A549 (cell line): ENCODE data around the gene GFER.

Experiments used
- CEBPB ChIP-seq, 2 experiments: fragments of >200 bp in 1 of 2; sonication (Bioruptor Twin) in 1 of 2; formaldehyde crosslinking in 1 of 2; IDR thresholded peaks; 2 replicates each; pipeline ENCODE4 v1.6.1; 2012 to 2016
- CHD4 ChIP-seq: fragments of 200-600 bp; sonication (generic); IDR thresholded peaks from 2 replicates; pipeline ENCODE4 v1.6.1; 2016; ENCODE audit warnings: antibody characterized with exemption, mild to moderate bottlenecking, borderline replicate concordance
- EP300 ChIP-seq, 2 experiments: fragments of >200 bp; sonication (Bioruptor Twin); formaldehyde crosslinking; IDR thresholded peaks; 2 replicates in 1 of 2; 3 replicates in 1 of 2; pipeline ENCODE4 v1.6.1; 2016 to 2017
- ESRRA ChIP-seq: fragments of 150-350 bp; IDR thresholded peaks from 2 replicates; pipeline ENCODE4 v1.6.1; 2014; ENCODE audit warnings: mild to moderate bottlenecking, low read length, borderline replicate concordance
- KDM5A ChIP-seq: fragments of 200-600 bp; sonication (generic); IDR thresholded peaks from 2 replicates; pipeline ENCODE4 v1.6.1; 2016; ENCODE audit warnings: antibody characterized with exemption, mild to moderate bottlenecking
- MYC ChIP-seq: IDR thresholded peaks from 2 replicates; pipeline ENCODE4 v1.6.1; 2012; ENCODE audit warnings: mild to moderate bottlenecking, inconsistent platforms, low read length, improper control_type of control experiment, borderline replicate concordance
- NR3C1 ChIP-seq: fragments of >200 bp; sonication (Bioruptor Twin); formaldehyde crosslinking; IDR thresholded peaks from 3 replicates; pipeline ENCODE4 v1.6.1; 2017
- POLR2A ChIP-seq: IDR thresholded peaks from 2 replicates; pipeline ENCODE4 v1.6.1; 2012; ENCODE audit warnings: mild to moderate bottlenecking, low read length
- RAD21 ChIP-seq, 2 experiments: fragments of >200 bp in 1 of 2; sonication (Bioruptor Twin) in 1 of 2; formaldehyde crosslinking in 1 of 2; IDR thresholded peaks in 1 of 2; conservative IDR thresholded peaks in 1 of 2; 2 replicates in 1 of 2; 3 replicates in 1 of 2; pipeline ENCODE4 v1.6.1; 2012 to 2018; ENCODE audit warnings: inconsistent platforms in 1 of 2
- REST ChIP-seq: fragments of 200-600 bp; sonication (generic); IDR thresholded peaks from 2 replicates; pipeline ENCODE4 v1.6.1; 2016; ENCODE audit warnings: antibody characterized with exemption, mild to moderate bottlenecking, moderate library complexity
- TF ChIP-seq, protein P1 (sequence below): fragments of >200 bp; sonication (Bioruptor Twin); formaldehyde crosslinking; IDR thresholded peaks from 3 replicates; pipeline ENCODE4 v1.5.1; 2016

DNA sequence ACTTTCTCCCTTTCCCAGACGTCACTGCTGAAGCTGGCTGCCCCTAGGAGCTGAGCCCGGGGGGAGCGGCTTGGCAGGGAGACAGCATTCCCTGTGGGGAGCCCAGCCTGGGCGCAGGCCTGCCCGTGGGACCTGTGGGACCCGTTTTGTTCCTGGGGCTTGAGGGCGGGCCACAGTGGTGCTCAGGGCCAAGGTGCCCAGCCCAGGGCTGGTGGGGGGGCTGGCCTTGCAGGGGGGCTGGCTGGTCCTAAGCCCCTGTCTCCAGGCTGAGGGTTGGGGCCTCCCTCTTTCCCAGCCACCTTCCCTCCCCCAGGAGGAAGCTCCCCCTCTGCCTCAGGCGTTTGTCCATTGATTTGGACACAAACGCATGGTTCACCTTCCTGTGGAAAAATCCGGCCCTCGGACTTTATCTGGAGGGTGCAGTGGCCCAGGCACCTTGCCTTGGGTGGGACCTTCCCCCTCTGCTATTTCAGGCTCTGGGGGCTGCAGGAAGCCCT lies 47.1 kb downstream of the GFER start:
- TF ChIP-seq, protein P1, sequence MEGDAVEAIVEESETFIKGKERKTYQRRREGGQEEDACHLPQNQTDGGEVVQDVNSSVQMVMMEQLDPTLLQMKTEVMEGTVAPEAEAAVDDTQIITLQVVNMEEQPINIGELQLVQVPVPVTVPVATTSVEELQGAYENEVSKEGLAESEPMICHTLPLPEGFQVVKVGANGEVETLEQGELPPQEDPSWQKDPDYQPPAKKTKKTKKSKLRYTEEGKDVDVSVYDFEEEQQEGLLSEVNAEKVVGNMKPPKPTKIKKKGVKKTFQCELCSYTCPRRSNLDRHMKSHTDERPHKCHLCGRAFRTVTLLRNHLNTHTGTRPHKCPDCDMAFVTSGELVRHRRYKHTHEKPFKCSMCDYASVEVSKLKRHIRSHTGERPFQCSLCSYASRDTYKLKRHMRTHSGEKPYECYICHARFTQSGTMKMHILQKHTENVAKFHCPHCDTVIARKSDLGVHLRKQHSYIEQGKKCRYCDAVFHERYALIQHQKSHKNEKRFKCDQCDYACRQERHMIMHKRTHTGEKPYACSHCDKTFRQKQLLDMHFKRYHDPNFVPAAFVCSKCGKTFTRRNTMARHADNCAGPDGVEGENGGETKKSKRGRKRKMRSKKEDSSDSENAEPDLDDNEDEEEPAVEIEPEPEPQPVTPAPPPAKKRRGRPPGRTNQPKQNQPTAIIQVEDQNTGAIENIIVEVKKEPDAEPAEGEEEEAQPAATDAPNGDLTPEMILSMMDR: no peak
- no peak for TF ChIP-seq NR3C1
- no peak for TF ChIP-seq POLR2A
- no peak for TF ChIP-seq EP300 (IDR thresholded peaks at IDR 0.05)
- no peak for TF ChIP-seq CEBPB (IDR thresholded peaks at IDR 0.05)
- TF ChIP-seq REST: no peak
- TF ChIP-seq CHD4: no peak
- TF ChIP-seq MYC: no peak
- TF ChIP-seq RAD21 (conservative IDR thresholded peaks at IDR 0.05 in 1 of 2, IDR thresholded peaks at IDR 0.05 in 1 of 2): no peak
- no peak for TF ChIP-seq ESRRA
- no peak for TF ChIP-seq KDM5A
